HepG2 (cell line): ENCODE results near the gene KAT14. TPM values are rescaled to one million over a fixed set of nuclear protein-coding genes. Genes with fewer than 3 reads are reported as not detected.

Source experiments
- ATAC-seq: fragments of 200-7000 bp; cut with Tn5 transposase; 3 replicates; pipeline ENCODE4 v1.9.1; 2020; ENCODE audit warnings: mild to moderate bottlenecking, moderate library complexity
- BruUV-seq: library from RNA; stranded (reverse); fragments of 400-500 nt; replicated peaks from 2 replicates; lab custom pipeline; 2021; lab: Mats Ljungman, UMichigan
- CTCF ChIA-PET: fragments of 300-600 bp; formaldehyde crosslinking; extraction: SDS; loops from one replicate; lab custom pipeline; 2021; ENCODE audit warnings: low total read pairs, inconsistent platforms, low intra/inter-chr PET ratio; lab: Yijun Ruan, JAX
- POLR2A ChIA-PET: fragments of 350-600 bp; sonication (Branson Sonifier 250); formaldehyde crosslinking; loops from one replicate; lab custom pipeline; 2020; ENCODE audit warnings: antibody characterized with exemption, inconsistent platforms; lab: Yijun Ruan, JAX
- DNase-seq: peaks from one replicate; pipeline ENCODE4 v3.0.0-alpha.2; 2015; ENCODE audit warnings: low spot score
- FAIRE-seq: peaks from 3 replicates; lab custom pipeline; 2011; peaks lifted over from hg19 to GRCh38; lab: Jason Lieb, UNC
- H2AFZ ChIP-seq: one replicate; pipeline ENCODE4 v1.6.1; 2011; ENCODE audit warnings: low read length, inconsistent platforms
- H3K27ac ChIP-seq: fragments of 300-600 bp; 3 replicates; pipeline ENCODE4 v1.8.0; 2011; ENCODE audit warnings: mixed run types, mild to moderate bottlenecking, mixed read lengths, low read length, inconsistent platforms; ENCODE audit not compliant: insufficient read depth; ENCODE audit errors: extremely low read length
- H3K27me3 ChIP-seq, 2 experiments: fragments of 200-600 bp in 1 of 2; 2 replicates in 1 of 2; 3 replicates in 1 of 2; pipeline versions ENCODE4 v1.6.0 to v1.8.0; 2011; ENCODE audit warnings: low read length in 2 of 2, mild to moderate bottlenecking in 2 of 2, moderate library complexity in 2 of 2, inconsistent platforms in 1 of 2; ENCODE audit not compliant: insufficient read depth in 2 of 2, control insufficient read depth in 1 of 2
- H3K36me3 ChIP-seq, 2 experiments: fragments of 200-600 bp in 1 of 2; replicated peaks in 1 of 2; 2 replicates in 1 of 2; 3 replicates in 1 of 2; pipeline versions ENCODE4 v1.5.1 to v1.8.0; 2011; ENCODE audit warnings: low read length in 2 of 2, inconsistent platforms in 1 of 2; ENCODE audit not compliant: insufficient read depth in 2 of 2, control insufficient read depth in 1 of 2
- H3K4me1 ChIP-seq: 2 replicates; pipeline ENCODE4 v1.5.1; 2012; ENCODE audit warnings: low read length, inconsistent platforms; ENCODE audit not compliant: insufficient read depth
- H3K4me2 ChIP-seq: 2 replicates; pipeline ENCODE4 v1.6.0; 2011; ENCODE audit warnings: low read depth, low read length, inconsistent platforms
- H3K4me3 ChIP-seq, 3 experiments: fragments of 200-600 bp in 1 of 3; sonication (generic), shearing (Covaris generic) in 1 of 3; replicated peaks in 1 of 3; 2 replicates each; pipeline ENCODE4 v1.5.1; 2011 to 2016; ENCODE audit warnings: low read length in 3 of 3, inconsistent platforms in 2 of 3, low read depth in 2 of 3, mild to moderate bottlenecking in 2 of 3, control low read depth in 1 of 3, mixed read lengths in 1 of 3; ENCODE audit not compliant: insufficient read depth in 1 of 3
- H3K79me2 ChIP-seq: one replicate; pipeline ENCODE4 v1.6.1; 2011; ENCODE audit warnings: low read length, inconsistent platforms; ENCODE audit not compliant: insufficient read depth
- H3K9ac ChIP-seq: 2 replicates; pipeline ENCODE4 v1.6.0; 2011; ENCODE audit warnings: mild to moderate bottlenecking, low read depth, low read length, inconsistent platforms; ENCODE audit not compliant: insufficient read depth
- H3K9me3 ChIP-seq: 2 replicates; pipeline ENCODE4 v1.5.1; 2012; ENCODE audit warnings: mild to moderate bottlenecking, low read length
- H4K20me1 ChIP-seq: 2 replicates; pipeline ENCODE4 v1.6.0; 2011; ENCODE audit warnings: inconsistent platforms, mild to moderate bottlenecking, low read length, moderate library complexity; ENCODE audit not compliant: insufficient read depth
- MAZ ChIP-seq, 2 experiments: sonication (generic) in 1 of 2; formaldehyde crosslinking in 1 of 2; IDR thresholded peaks; 2 replicates each; pipeline versions ENCODE4 v1.5.0 to v1.6.1; 2012 to 2020; ENCODE audit warnings: low read depth in 2 of 2, mild to moderate bottlenecking in 2 of 2, borderline replicate concordance in 1 of 2, improper control_type of control experiment in 1 of 2, low read length in 1 of 2, missing genetic modification reagents in 1 of 2, moderate library complexity in 1 of 2
- MXD4 ChIP-seq: IDR thresholded peaks from 2 replicates; pipeline ENCODE4 v1.6.1; 2016; ENCODE audit warnings: mild to moderate bottlenecking, missing biosample characterization, missing genetic modification reagents
- ZBTB25 ChIP-seq: IDR thresholded peaks from 2 replicates; pipeline ENCODE4 v1.6.1; 2018; ENCODE audit warnings: missing genetic modification reagents
- ZBTB44 ChIP-seq: sonication (generic); formaldehyde crosslinking; IDR thresholded peaks from 2 replicates; pipeline ENCODE4 v1.4.0; 2020; ENCODE audit warnings: missing genetic modification reagents
- ZMYM4 ChIP-seq: sonication (generic); formaldehyde crosslinking; IDR thresholded peaks from 2 replicates; pipeline ENCODE4 v1.8.1; 2023; ENCODE audit warnings: mild to moderate bottlenecking, missing genetic modification reagents
- ZNF142 ChIP-seq: sonication (generic); formaldehyde crosslinking; IDR thresholded peaks from 2 replicates; pipeline ENCODE4 v1.4.0; 2020; ENCODE audit warnings: missing genetic modification reagents
- ZNF615 ChIP-seq: sonication (generic); formaldehyde crosslinking; IDR thresholded peaks from 2 replicates; pipeline ENCODE4 v1.5.0; 2020; ENCODE audit warnings: mild to moderate bottlenecking, missing genetic modification reagents, borderline replicate concordance
- ZNF703 ChIP-seq: sonication (generic); formaldehyde crosslinking; IDR thresholded peaks from 2 replicates; pipeline ENCODE4 v1.5.1; 2020; ENCODE audit warnings: missing genetic modification reagents, mild to moderate bottlenecking, moderate library complexity, borderline replicate concordance
- WGBS: methylation state at CpG from one replicate; pipeline ENCODE4 v1.1.6; 2017; ENCODE audit warnings: low lambda C conversion rate; 5-methylcytosine and 5-hydroxymethylcytosine counted together
- in situ Hi-C: cut with HindIII; loops from 2 replicates; pipeline ENCODE4 v1.10.0; 2017; ENCODE audit warnings: low pct_unique_long_range_greater_than_20kb; ENCODE audit not compliant: extremely low pct_ligation_motif_present
- intact Hi-C: fragments of 100-400 bp; cut with micrococcal nuclease; formaldehyde crosslinking; loops from one replicate; pipeline ENCODE4 v1.10.0; 2022; ENCODE audit not compliant: unreplicated experiment
- polyA plus RNA-seq, 8 experiments: library from polyadenylated mRNA; depleted of rRNA in 3 of 8; stranded (reverse) in 7 of 8; unstranded in 1 of 8; fragments of >200 nt; fragmentation: Illumina TruSeq in 4 of 8; extraction: Trizol in 4 of 8; gene quantifications; 2 replicates each; pipeline versions ENCODE4 v1.2.1 to v1.2.3, GENCODE V29; 2011 to 2016; ENCODE audit warnings: low read depth in 4 of 8, missing spikeins in 1 of 8, mixed read lengths in 1 of 8; ENCODE audit not compliant: insufficient read depth in 1 of 8
- total RNA-seq, 5 experiments: library from RNA; depleted of rRNA; stranded (reverse); fragments of >200 nt; fragmentation: Illumina TruSeq; extraction: Trizol; gene quantifications; 2 replicates each; pipeline ENCODE4 v1.2.3, GENCODE V29; 2016; ENCODE audit warnings: low read depth in 1 of 5

KAT14 gene
- total and polyA plus RNA-seq, 2 of the 13 experiments (the other 11 are each of a cell fraction or from before 2014, with no cell fraction given) = 5.1 to 15.1 TPM

GRCh38 chr20:18197382-18198070 lies 59.9 kb downstream of the KAT14 start:
- no peak overlapping the region for H3K4me3 ChIP-seq
- in situ Hi-C loops (no loop called here), intact Hi-C loops (no loop called here)
- FAIRE-seq (no peak), ATAC-seq (no peak; the same call in 2 of the 3 replicates), DNase-seq (no peak)
- H3K36me3 ChIP-seq = no peaks in the 10 kb centered on the region
- H3K27ac ChIP-seq = no peak overlapping the region
- no peaks in the 10 kb centered on the region for H3K79me2 ChIP-seq
- H4K20me1 ChIP-seq = no peaks in the 10 kb centered on the region
- 76% methylated on average over 12 of the region's 12 CpGs for WGBS
- no peaks in the 10 kb centered on the region; a peak in 1 of 5 replicates for H3K27me3 ChIP-seq
- no peak overlapping the region for H2AFZ ChIP-seq
- peaks cover 6% of the 10 kb centered on the region; the same call in 1 of the 2 replicates for H3K9me3 ChIP-seq
- no peak overlapping the region for H3K9ac ChIP-seq
- TF ChIP-seq MXD4 (CRISPR knock-in tag) = no peak
- no peak for TF ChIP-seq MAZ (IDR thresholded peaks at IDR 0.05; ENCODE audit: borderline replicate concordance, low read depth, low read length)
- TF ChIP-seq MAZ (CRISPR knock-in tag; IDR thresholded peaks at IDR 0.05; ENCODE audit: low read depth) = no peak
- no peak for TF ChIP-seq ZBTB25 (CRISPR knock-in tag)
- no peak overlapping the region for H3K4me2 ChIP-seq
- no TSS peak for BruUV-seq
- no peaks in the 10 kb centered on the region for H3K4me1 ChIP-seq
- POLR2A ChIA-PET = no interaction called here
- CTCF ChIA-PET = no interaction called here

- no peaks in the 10 kb centered on the region for H3K4me1 ChIP-seq
- H2AFZ ChIP-seq = no peak overlapping the region
- H3K4me2 ChIP-seq = no peak overlapping the region
- H3K27me3 ChIP-seq = no peaks in the 10 kb centered on the region
- H3K9ac ChIP-seq = no peak overlapping the region
- no TSS peak for BruUV-seq
- in situ Hi-C loops (no loop called here), intact Hi-C loops (no loop called here)
- ATAC-seq (peak; percentile 23; the same call in 2 of the 3 replicates), FAIRE-seq (no peak), DNase-seq (no peak)
- H3K4me3 ChIP-seq = no peak overlapping the region
- no peak overlapping the region for H3K27ac ChIP-seq
- no peak for TF ChIP-seq ZNF615
- TF ChIP-seq ZMYM4 (CRISPR knock-in tag) = no peak
- TF ChIP-seq ZNF142 (CRISPR knock-in tag) = no peak
- no peak for TF ChIP-seq ZBTB44
- TF ChIP-seq ZNF703 = 0 out of 2 replicates have a peak, but pooled peaks have one; percentile 26
- TF ChIP-seq, all 625 proteins: peak for 1
- Histone ChIP-seq H3K79me2 (no peaks in the 10 kb centered on the region), H3K9me3 (peaks cover 6% of the 10 kb centered on the region; the same call in 1 of the 2 replicates), H3K36me3 (no peaks in the 10 kb centered on the region), H4K20me1 (no peaks in the 10 kb centered on the region)
- ChIA-PET CTCF (no interaction called here), POLR2A (no interaction called here)
Measured at GRCh38 chr20:18202966-18203365, 65.3 kb downstream of the KAT14 start.
